ENCODE measurements around the gene BTBD17.

- TF ChIP-seq CTCF (IDR thresholded peaks at IDR 0.05; ENCODE audit: poor library complexity) (no peak), EZH2 (IDR thresholded peaks at IDR 0.05; ENCODE audit: borderline replicate concordance) (no peak), EZH2phosphoT487 (IDR thresholded peaks at IDR 0.05; ENCODE audit: low read depth, severe bottlenecking, unreplicated experiment) (no peak)
Measured at GRCh38 chr17:74392848-74393247, 31.2 kb upstream of the BTBD17 start.
